IPS-18a (cell line): ENCODE data around the gene ATP8B4.

ENCODE experiments used
- H3K27ac ChIP-seq: one replicate; pipeline ENCODE4 v1.5.1; 2013; ENCODE audit warnings: low read length
- H3K27me3 ChIP-seq: one replicate; pipeline ENCODE4 v1.6.1; 2013; ENCODE audit warnings: mild to moderate bottlenecking, low read length; ENCODE audit not compliant: control insufficient read depth, insufficient read depth
- H3K36me3 ChIP-seq: one replicate; pipeline ENCODE4 v1.6.1; 2013; ENCODE audit warnings: low read depth, low read length; ENCODE audit not compliant: control insufficient read depth
- H3K4me1 ChIP-seq: one replicate; pipeline ENCODE4 v1.6.1; 2013; ENCODE audit warnings: low read depth, low read length; ENCODE audit not compliant: control insufficient read depth
- H3K4me3 ChIP-seq: one replicate; pipeline ENCODE4 v1.5.1; 2013; ENCODE audit warnings: low read length
- H3K9ac ChIP-seq: one replicate; pipeline ENCODE4 v1.6.1; 2013; ENCODE audit warnings: mild to moderate bottlenecking, low read length, moderate library complexity
- H3K9me3 ChIP-seq: one replicate; pipeline ENCODE4 v1.6.1; 2013; ENCODE audit warnings: low read depth, low read length; ENCODE audit not compliant: control insufficient read depth

Gene ATP8B4

DNA sequence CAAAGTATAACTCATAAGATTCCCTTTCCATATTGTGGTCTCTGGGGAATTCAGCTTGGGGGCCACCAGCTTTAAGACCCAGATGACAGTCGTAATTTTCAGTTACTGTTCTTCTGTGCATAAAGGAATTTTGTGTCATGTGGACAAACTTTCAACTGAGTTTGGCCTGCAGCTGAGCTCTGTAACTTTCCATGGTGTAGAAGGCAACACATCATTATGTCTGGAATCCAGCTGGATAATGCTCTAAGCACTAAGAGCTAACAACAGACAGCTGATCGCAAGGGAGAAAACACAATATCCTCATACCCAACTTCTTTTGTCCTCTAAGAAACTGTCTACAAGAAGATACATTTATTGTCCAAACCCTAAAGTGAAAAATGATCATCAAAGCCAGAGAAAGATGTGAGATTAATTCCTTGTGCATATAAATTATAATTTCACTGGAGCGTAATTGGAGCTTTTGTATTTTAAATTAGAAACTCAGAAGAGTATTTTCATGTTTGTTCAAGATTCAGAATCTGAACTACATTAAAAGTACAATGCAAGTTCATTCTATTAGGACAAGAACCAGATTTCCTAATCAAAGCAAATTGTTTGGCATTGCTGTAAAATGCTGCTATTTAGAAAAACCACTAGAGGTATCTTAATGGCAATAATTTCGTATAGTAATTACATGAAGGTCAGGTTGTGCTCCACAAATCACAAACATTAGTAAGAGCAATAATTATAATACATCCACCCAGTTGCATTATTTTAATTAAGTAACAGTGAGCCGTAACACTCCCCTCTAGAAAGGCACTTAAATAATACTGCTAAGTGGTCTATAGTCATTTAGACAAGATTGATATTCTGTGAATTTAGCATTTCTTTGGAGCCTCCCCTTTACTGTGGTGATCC lies 218.8 kb downstream of the ATP8B4 start:
- H3K27ac ChIP-seq = no peak overlapping the region
- H3K9me3 ChIP-seq = no peaks in the 10 kb centered on the region
- peaks cover 11% of the 10 kb centered on the region for H3K4me1 ChIP-seq
- H3K36me3 ChIP-seq = no peaks in the 10 kb centered on the region
- no peak overlapping the region for H3K9ac ChIP-seq
- H3K4me3 ChIP-seq = no peak overlapping the region
- H3K27me3 ChIP-seq = no peaks in the 10 kb centered on the region

DNA sequence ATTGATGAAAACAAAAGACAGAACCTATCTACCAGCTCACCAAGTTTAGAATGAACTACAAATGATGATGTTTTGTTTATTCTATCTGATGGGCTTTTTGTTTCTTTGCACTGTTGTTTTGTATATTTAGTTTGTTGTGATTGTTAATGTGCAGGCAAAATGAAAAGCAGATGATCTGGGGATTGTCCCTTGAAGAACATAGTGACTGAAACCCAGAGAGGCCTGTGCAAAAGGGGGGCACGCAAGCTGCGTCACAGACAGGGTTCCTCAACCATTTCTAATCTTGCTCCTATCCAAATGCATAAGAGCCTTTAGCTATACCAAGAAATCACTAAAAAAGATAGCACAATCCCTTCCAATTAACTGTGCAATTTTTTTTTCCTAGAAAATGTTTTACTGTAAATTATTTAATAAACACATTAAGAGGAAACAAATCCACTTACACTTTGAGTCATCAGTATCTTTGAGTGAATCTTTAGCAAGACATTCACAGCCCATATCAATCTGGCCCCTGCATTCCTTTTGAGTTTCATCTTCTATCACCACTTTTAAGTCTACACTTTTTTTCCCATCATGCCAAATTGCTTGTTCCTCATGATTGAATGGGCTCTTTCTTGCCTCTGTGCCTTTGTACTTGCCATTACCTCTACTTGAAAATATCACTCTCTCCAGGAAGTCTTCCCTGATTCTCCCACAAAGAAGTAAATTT lies 220.3 kb downstream of the ATP8B4 start:
- H3K9me3 ChIP-seq = no peaks in the 10 kb centered on the region
- no peak overlapping the region for H3K9ac ChIP-seq
- no peak overlapping the region for H3K4me3 ChIP-seq
- no peak overlapping the region for H3K27ac ChIP-seq
- H3K36me3 ChIP-seq = no peaks in the 10 kb centered on the region
- H3K4me1 ChIP-seq = peaks cover 19% of the 10 kb centered on the region
- no peaks in the 10 kb centered on the region for H3K27me3 ChIP-seq

DNA sequence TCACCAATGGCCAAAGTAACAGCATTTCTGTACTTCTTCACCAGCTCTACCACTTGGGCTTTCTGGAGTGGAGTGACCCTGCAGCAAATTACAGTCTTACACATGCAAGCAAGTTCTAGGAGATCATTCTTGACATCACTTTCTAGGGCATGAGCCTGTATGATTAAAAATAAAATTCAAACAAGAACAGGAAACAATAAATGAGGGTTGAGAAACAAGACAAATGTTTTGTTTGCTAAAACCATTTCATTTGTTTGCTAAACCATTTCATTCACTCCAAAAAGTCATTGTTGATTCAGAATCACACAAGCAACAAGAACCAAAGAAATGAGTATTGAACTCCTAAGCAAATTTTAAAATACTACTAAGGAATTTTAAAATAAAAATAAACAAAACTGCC lies 220.9 kb downstream of the ATP8B4 start:
- H3K9me3 ChIP-seq = no peaks in the 10 kb centered on the region
- H3K27me3 ChIP-seq = no peaks in the 10 kb centered on the region
- no peaks in the 10 kb centered on the region for H3K36me3 ChIP-seq
- peaks cover 19% of the 10 kb centered on the region for H3K4me1 ChIP-seq
- no peak overlapping the region for H3K9ac ChIP-seq
- no peak overlapping the region for H3K27ac ChIP-seq
- no peak overlapping the region for H3K4me3 ChIP-seq

DNA sequence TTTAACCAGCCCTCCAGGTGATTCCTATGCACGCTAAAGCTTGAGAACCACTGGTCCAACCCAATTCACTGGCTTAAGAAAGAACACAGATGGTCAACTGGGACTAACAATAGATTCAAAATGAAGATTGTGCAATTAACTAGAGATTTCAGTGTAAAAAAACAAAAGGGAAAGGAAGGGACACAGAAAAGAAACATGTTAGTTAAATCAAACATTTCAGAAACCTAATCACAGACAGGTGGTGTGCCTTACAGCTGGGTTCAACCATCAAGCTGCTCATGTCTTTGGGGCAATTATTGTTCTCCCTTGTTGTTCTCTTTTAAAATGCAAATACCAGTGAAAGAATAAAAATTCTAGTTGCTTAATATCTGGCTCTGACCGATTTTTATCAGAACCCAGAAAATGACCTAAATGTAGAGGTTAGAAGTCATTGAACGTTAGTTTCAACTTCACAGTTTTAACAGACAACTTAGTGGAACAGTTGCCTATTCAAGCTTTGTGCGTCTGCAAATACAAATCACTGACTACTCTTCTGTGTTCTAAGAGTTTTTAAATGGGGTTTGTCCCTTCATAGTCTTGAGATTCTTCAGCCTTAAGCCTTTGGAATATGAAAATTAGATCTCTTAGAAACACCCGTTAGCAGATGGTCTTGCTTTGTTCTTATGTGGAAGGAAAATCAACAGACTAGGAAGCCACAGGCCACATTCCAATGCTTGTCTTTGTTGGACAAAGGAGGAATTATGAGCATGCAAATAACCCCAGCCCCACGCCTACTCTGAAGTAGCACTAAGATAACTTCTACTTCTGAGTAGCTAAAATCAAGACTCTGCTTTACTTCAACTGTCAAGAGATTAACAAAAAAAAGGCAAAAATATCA lies 223.4 kb downstream of the ATP8B4 start:
- no peak overlapping the region for H3K9ac ChIP-seq
- peaks cover 19% of the 10 kb centered on the region for H3K4me1 ChIP-seq
- no peaks in the 10 kb centered on the region for H3K36me3 ChIP-seq
- peak overlapping the region; percentile 26 for H3K4me3 ChIP-seq
- H3K27ac ChIP-seq = peak overlapping the region; percentile 63
- H3K9me3 ChIP-seq = no peaks in the 10 kb centered on the region
- H3K27me3 ChIP-seq = no peaks in the 10 kb centered on the region

DNA sequence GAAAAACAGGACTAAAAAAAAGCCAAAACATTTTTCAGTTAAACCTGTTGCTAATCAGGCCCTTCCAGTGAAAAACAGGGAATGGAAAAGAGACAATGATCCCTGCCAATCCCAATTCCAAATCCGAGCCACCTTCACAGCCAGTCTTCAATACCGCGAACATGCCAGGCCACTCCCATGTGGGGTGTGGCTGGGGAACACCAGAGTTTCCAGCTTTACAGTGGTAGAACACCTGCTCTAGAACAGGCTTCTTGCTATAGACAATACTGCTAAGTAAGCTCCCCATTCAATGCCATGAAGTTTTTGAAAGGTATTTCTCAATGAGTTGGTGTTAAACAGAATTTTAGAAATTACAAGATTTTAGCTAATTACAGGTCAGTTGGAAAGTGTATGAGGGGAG lies 228.3 kb downstream of the ATP8B4 start:
- Histone ChIP-seq H3K36me3 (no peaks in the 10 kb centered on the region), H3K27me3 (no peaks in the 10 kb centered on the region), H3K4me3 (no peak overlapping the region), H3K9me3 (no peaks in the 10 kb centered on the region), H3K27ac (no peak overlapping the region), H3K9ac (no peak overlapping the region), H3K4me1 (peaks cover 13% of the 10 kb centered on the region)

DNA sequence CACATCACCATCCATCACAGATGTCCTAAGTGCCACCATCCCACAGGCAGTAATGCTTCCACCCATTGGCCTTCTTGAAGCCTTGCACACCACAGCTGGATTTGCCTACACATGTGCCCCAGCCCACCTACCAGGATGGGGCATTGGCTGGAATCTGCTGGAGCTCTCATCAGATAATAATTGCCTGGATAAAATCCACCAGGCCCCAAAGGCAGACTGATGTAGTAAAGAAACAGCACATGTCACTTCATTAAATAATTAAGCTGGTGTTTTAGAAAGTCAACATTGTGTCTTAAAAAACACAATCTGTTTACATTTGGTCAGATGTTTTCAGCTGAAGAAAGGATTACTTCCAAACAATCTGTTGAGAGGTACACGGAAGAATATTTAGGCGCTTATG lies 229.5 kb downstream of the ATP8B4 start:
- Histone ChIP-seq H3K4me3 (no peak overlapping the region), H3K27ac (no peak overlapping the region), H3K4me1 (peaks cover 1% of the 10 kb centered on the region), H3K9me3 (no peaks in the 10 kb centered on the region), H3K9ac (no peak overlapping the region), H3K27me3 (no peaks in the 10 kb centered on the region), H3K36me3 (no peaks in the 10 kb centered on the region)

DNA sequence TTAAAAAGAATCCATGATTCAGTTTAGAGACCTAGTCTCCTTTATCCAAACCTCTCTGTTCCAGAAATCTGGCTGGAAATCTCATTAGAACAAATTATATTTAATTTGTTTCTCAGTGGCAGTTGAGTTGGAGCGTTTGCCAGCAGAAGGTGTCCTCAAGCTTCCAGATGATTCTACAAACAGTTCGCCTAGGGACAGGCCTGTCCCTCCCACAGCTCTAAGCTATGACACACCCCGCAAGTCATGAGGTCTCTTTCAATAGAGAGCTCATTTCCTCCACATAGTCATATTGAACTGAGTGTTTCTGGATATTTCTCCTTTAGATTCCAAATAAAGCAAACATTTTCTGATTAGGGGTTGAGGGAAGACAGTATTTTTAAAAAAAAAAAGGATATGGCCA lies 230.3 kb downstream of the ATP8B4 start:
- no peak overlapping the region for H3K4me3 ChIP-seq
- H3K4me1 ChIP-seq = peaks cover 1% of the 10 kb centered on the region
- H3K36me3 ChIP-seq = no peaks in the 10 kb centered on the region
- no peaks in the 10 kb centered on the region for H3K9me3 ChIP-seq
- no peak overlapping the region for H3K9ac ChIP-seq
- no peaks in the 10 kb centered on the region for H3K27me3 ChIP-seq
- H3K27ac ChIP-seq = no peak overlapping the region

DNA sequence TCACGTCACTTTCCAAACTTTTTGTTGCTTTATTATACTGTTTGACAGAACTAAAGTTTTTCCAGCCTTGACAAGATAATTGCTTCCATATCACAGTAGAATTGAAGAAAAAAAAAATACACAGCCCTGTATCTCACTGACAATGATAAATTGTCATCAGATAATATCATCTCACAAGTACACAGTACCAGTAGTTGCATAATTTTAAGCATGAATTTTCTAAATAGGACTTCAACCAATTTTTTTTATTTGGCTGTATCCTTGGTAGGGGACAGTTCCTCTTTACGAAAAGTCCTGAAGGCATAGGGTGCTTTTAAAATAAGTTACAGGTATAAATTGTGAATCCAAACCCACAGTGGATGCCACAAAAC lies 230.7 kb downstream of the ATP8B4 start:
- no peak overlapping the region for H3K27ac ChIP-seq
- no peaks in the 10 kb centered on the region for H3K27me3 ChIP-seq
- no peaks in the 10 kb centered on the region for H3K36me3 ChIP-seq
- H3K9me3 ChIP-seq = no peaks in the 10 kb centered on the region
- H3K9ac ChIP-seq = no peak overlapping the region
- peaks cover 3% of the 10 kb centered on the region for H3K4me1 ChIP-seq
- H3K4me3 ChIP-seq = no peak overlapping the region

DNA sequence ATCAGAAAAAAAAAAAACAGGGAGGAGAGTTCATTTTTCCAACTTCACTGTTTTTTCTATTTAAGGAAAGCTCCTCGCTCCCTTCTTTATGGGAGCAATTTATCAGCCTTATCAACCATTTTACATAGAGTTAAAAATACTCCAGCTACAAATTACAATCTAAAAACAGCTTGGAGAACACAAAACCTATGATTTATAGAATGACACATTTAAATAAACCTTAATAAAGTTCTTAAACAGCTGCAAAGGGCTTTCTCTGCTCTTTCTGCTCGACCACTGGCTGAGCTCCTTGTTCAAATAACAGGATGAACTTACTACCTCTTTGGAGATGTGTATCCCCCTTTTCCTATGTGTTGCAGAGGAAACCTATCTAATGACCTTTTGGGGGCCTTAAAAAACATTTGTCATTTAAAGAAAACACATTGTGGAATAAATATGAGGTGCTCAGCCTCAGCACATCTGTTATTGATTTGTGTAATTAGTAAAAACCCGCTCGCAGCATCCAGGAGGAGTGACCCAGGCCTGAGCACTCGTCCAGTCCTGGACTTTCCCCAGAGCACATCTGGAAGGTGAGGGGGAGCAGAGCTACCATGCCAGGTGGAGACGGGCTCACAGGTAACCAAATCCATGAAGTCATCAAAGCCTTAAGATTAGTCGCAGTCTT lies 231.2 kb downstream of the ATP8B4 start:
- Histone ChIP-seq H3K4me1 (peaks cover 3% of the 10 kb centered on the region), H3K27ac (no peak overlapping the region), H3K9ac (no peak overlapping the region), H3K4me3 (no peak overlapping the region), H3K9me3 (no peaks in the 10 kb centered on the region), H3K27me3 (no peaks in the 10 kb centered on the region), H3K36me3 (no peaks in the 10 kb centered on the region)

DNA sequence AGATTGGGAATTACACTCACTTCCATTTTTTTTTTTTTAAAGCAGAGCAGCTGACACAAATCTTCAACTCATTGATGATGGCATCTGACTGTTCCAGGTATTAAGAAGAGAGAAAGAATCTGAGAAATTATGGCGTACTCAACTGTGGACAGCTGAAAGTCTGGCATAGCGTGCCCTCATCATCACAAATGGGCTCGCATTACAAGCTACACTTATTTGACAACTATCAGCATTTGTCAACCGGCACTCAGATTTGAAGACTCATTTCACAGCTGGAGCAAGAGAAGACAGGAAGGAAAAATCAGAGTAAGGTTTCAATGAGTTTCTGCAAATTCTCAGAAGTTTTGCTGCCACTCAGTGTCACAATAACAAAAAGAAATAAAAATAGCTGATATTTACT lies 235.9 kb downstream of the ATP8B4 start:
- peaks cover 3% of the 10 kb centered on the region for H3K4me1 ChIP-seq
- H3K9ac ChIP-seq = no peak overlapping the region
- H3K27ac ChIP-seq = no peak overlapping the region
- H3K9me3 ChIP-seq = no peaks in the 10 kb centered on the region
- H3K4me3 ChIP-seq = no peak overlapping the region
- H3K27me3 ChIP-seq = no peaks in the 10 kb centered on the region
- H3K36me3 ChIP-seq = no peaks in the 10 kb centered on the region

DNA sequence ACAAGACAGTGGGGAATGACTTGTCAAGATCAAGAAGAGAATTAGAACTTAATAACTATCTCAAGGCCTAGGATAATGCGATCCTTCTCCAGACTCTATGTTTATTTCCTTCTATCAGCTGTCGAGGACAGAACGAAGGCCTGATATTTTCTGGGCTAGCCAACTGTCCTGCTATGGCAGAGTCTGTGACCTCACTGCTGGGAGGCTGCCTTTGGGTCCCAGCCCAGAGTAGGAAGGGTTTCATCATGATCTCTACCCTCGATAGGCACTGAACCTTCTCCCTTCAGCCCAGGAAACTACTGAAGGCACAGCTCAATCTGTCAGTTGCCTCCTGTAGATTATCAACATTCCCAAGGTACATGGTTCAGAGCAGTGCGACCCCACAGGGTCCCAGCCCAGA lies 237.2 kb downstream of the ATP8B4 start:
- Histone ChIP-seq H3K36me3 (no peaks in the 10 kb centered on the region), H3K27me3 (no peaks in the 10 kb centered on the region), H3K4me1 (peaks cover 3% of the 10 kb centered on the region), H3K27ac (no peak overlapping the region), H3K9ac (no peak overlapping the region), H3K4me3 (no peak overlapping the region), H3K9me3 (no peaks in the 10 kb centered on the region)
